Type B pancreatic cell (in vitro differentiated cells): Measurements from ENCODE around the gene CROCC2. TPM values are rescaled to one million over a fixed set of nuclear protein-coding genes. Genes with fewer than 3 reads are reported as not detected.

Source experiments
- DNase-seq: peaks from one replicate; pipeline ENCODE4 v3.0.0; 2021; ENCODE audit warnings: mixed read lengths; ENCODE audit not compliant: unreplicated experiment; ENCODE audit errors: extremely low spot score
- H3K27ac Mint-ChIP-seq: 2 replicates; pipeline ENCODE4 v1.8.0; 2021; ENCODE audit warnings: mild to moderate bottlenecking, mixed read lengths
- H3K27me3 Mint-ChIP-seq: 2 replicates; pipeline ENCODE4 v1.8.0; 2021; ENCODE audit warnings: mixed read lengths
- H3K36me3 Mint-ChIP-seq: 2 replicates; pipeline ENCODE4 v1.8.0; 2021; ENCODE audit warnings: mixed read lengths
- H3K4me1 Mint-ChIP-seq: one replicate; pipeline ENCODE4 v1.8.0; 2021; ENCODE audit warnings: mixed read lengths; ENCODE audit not compliant: unreplicated experiment
- H3K4me3 Mint-ChIP-seq: 2 replicates; pipeline ENCODE4 v1.8.0; 2021; ENCODE audit warnings: mild to moderate bottlenecking, mixed read lengths
- H3K9me3 Mint-ChIP-seq: 2 replicates; pipeline ENCODE4 v1.8.0; 2021; ENCODE audit warnings: mixed read lengths
- CTCF ChIP-seq: fragments of 200-600 bp; sonication (generic); conservative IDR thresholded peaks from 2 replicates; pipeline ENCODE4 v1.5.0; 2021; ENCODE audit warnings: antibody characterized with exemption, mild to moderate bottlenecking
- total RNA-seq: library from RNA; stranded (reverse); gene quantifications from 2 replicates; pipeline ENCODE4 v1.2.1, GENCODE V29; 2021; ENCODE audit warnings: low replicate concordance

The CROCC2 gene
- total RNA-seq, 1 donor from 2014 or later = 0.68 TPM

GRCh38 chr2:240968731-240969624, 62.8 kb downstream of the CROCC2 start:
- H3K27me3 Mint-ChIP-seq = no peaks in the 10 kb centered on the region
- peaks cover 5% of the 10 kb centered on the region for H3K9me3 Mint-ChIP-seq
- H3K4me1 Mint-ChIP-seq = peaks cover 18% of the 10 kb centered on the region
- no peak for DNase-seq
- H3K4me3 Mint-ChIP-seq = no peak overlapping the region
- H3K36me3 Mint-ChIP-seq = no peaks in the 10 kb centered on the region
- H3K27ac Mint-ChIP-seq = no peak overlapping the region
- TF ChIP-seq CTCF = no peak

- H3K27me3 Mint-ChIP-seq = peaks cover 7% of the 10 kb centered on the region
- no peak for TF ChIP-seq CTCF
- peaks cover 5% of the 10 kb centered on the region for H3K9me3 Mint-ChIP-seq
- no peaks in the 10 kb centered on the region for H3K36me3 Mint-ChIP-seq
- DNase-seq = no peak
- H3K4me3 Mint-ChIP-seq = no peak overlapping the region
- H3K27ac Mint-ChIP-seq = no peak overlapping the region
- peaks cover 19% of the 10 kb centered on the region for H3K4me1 Mint-ChIP-seq
Observed at GRCh38 chr2:240970104-240970503, 64.0 kb downstream of the CROCC2 start.

- Mint-ChIP-seq H3K4me3 (no peak overlapping the region), H3K27me3 (peaks cover 10% of the 10 kb centered on the region), H3K4me1 (peaks cover 19% of the 10 kb centered on the region), H3K9me3 (peaks cover 5% of the 10 kb centered on the region), H3K36me3 (no peaks in the 10 kb centered on the region), H3K27ac (no peak overlapping the region)
- no peak for TF ChIP-seq CTCF
- DNase-seq = no peak
Observed at GRCh38 chr2:240970816-240971215, 64.7 kb downstream of the CROCC2 start.

GRCh38 chr2:240972201-240972600, 66.1 kb downstream of the CROCC2 start:
- TF ChIP-seq CTCF = no peak
- H3K4me1 Mint-ChIP-seq = peaks cover 19% of the 10 kb centered on the region
- H3K36me3 Mint-ChIP-seq = no peaks in the 10 kb centered on the region
- DNase-seq = no peak
- H3K27ac Mint-ChIP-seq = no peak overlapping the region
- H3K4me3 Mint-ChIP-seq = no peak overlapping the region
- H3K9me3 Mint-ChIP-seq = peaks cover 5% of the 10 kb centered on the region
- peaks cover 10% of the 10 kb centered on the region for H3K27me3 Mint-ChIP-seq

- no peak for DNase-seq
- Mint-ChIP-seq H3K4me3 (peak overlapping the region; percentile 41), H3K9me3 (peaks cover 5% of the 10 kb centered on the region), H3K36me3 (no peaks in the 10 kb centered on the region), H3K27ac (no peak overlapping the region), H3K27me3 (peaks cover 10% of the 10 kb centered on the region), H3K4me1 (peaks cover 19% of the 10 kb centered on the region)
- no peak for TF ChIP-seq CTCF
Observed at GRCh38 chr2:240972636-240973521, 66.7 kb downstream of the CROCC2 start.
